Activated CD4-positive, alpha-beta T cell treated with anti-CD3 and anti-CD28 coated beads, Interleukin-2, amount 10 ng/mL, durations not matched to agents 24 days and 14 days (primary cell): ENCODE data around the gene LYRM4. TPM values are rescaled to one million over a fixed set of nuclear protein-coding genes. Genes with fewer than 3 reads are reported as not detected.
A peak's percentile ranks its signal among the peaks of the same experiment; 100 is the strongest.

Source experiments
- DNase-seq: peaks from one replicate; pipeline ENCODE4 v3.0.0; 2022
- H3K27ac Mint-ChIP-seq: one replicate; pipeline ENCODE4 v1.8.0; 2022; ENCODE audit warnings: mild to moderate bottlenecking, mixed read lengths
- H3K27me3 Mint-ChIP-seq: one replicate; pipeline ENCODE4 v1.8.0; 2022; ENCODE audit warnings: mixed read lengths
- H3K36me3 Mint-ChIP-seq: one replicate; pipeline ENCODE4 v1.8.0; 2022; ENCODE audit warnings: low read depth, mild to moderate bottlenecking, mixed read lengths
- H3K4me1 Mint-ChIP-seq: one replicate; pipeline ENCODE4 v1.8.0; 2021; ENCODE audit warnings: mixed read lengths
- H3K4me3 Mint-ChIP-seq: one replicate; pipeline ENCODE4 v1.8.0; 2022; ENCODE audit warnings: mild to moderate bottlenecking, moderate library complexity, mixed read lengths
- H3K9me3 Mint-ChIP-seq: one replicate; pipeline ENCODE4 v1.8.0; 2021; ENCODE audit warnings: mixed read lengths
- intact Hi-C: fragments of 100-400 bp; cut with micrococcal nuclease; formaldehyde crosslinking; loops from one replicate; pipeline ENCODE4 v1.15.1; 2023
- total RNA-seq: library from RNA; stranded (reverse); gene quantifications from 2 replicates; pipeline ENCODE4 v1.2.3, GENCODE V29; 2022

The LYRM4 gene
- total RNA-seq, 1 donor from 2014 or later: 49.4 TPM

DNA sequence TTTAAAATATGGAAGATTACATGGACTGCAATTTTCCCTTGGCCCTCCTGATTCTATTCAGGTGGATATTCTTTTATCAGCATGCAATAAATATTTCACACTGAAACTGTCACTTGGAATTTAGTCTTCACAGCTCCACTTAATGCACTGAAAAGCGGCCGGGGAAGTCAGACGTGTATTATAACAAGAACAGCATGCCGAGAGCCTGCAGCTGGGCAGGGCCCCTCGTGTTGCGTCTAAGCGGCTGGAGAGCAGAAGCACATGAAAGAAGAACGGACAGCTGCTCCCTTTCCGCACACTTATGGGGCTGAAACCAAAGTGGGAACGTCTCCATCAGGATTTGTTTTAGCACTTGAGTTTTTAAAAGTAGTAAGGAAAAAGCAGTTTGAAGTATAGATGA lies 57.2 kb downstream of the LYRM4 start:
- Mint-ChIP-seq H3K4me1 (peaks cover 5% of the 10 kb centered on the region), H3K9me3 (no peaks in the 10 kb centered on the region), H3K27me3 (no peaks in the 10 kb centered on the region), H3K4me3 (no peak overlapping the region), H3K36me3 (peaks cover 6% of the 10 kb centered on the region), H3K27ac (no peak overlapping the region)
- no peak for DNase-seq
- intact Hi-C loops: no loop called here

DNA sequence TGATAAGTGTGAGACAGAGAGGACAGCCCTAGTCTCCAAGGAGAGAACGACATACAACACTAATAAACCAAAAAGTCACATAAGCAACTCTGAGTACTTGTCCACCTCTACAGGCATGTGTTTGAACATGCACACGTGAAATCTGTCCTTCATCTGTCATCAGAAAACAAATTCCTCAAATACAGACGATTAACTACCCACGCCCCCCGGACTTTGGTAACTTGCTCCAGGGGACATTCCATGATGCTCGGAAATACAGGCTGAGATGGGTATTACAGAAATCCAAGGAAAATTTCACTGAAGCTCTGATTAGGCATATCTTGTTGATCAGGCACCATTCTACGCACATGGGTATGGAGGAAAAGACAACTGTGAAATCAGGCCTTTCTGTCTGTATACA lies 57.8 kb downstream of the LYRM4 start:
- intact Hi-C loops: no loop called here
- Mint-ChIP-seq H3K27me3 (no peaks in the 10 kb centered on the region), H3K4me3 (no peak overlapping the region), H3K9me3 (no peaks in the 10 kb centered on the region), H3K27ac (no peak overlapping the region), H3K4me1 (peaks cover 5% of the 10 kb centered on the region), H3K36me3 (peaks cover 6% of the 10 kb centered on the region)
- DNase-seq: no peak

DNA sequence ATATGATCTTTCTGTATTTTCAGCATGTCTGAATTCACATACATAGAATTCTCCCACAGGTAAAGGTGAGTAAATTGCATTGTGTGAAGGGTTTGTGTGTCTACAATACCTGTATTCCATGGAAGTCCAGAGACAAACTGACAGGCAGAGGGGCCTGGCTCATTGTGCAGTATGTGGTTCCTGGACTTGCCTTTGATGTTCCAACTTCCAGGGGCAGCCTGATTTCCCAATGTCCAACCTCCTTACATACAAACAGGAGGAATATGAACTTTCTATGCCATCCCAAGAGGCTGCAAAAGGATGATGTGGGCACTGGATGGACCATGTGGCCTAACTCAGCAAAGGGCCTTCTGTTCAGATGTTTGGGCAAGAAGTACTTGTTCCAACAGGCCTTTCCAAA lies 58.5 kb downstream of the LYRM4 start:
- no peak overlapping the region for H3K27ac Mint-ChIP-seq
- DNase-seq: no peak
- peaks cover 6% of the 10 kb centered on the region for H3K36me3 Mint-ChIP-seq
- intact Hi-C loops: no loop called here
- H3K27me3 Mint-ChIP-seq: no peaks in the 10 kb centered on the region
- no peaks in the 10 kb centered on the region for H3K9me3 Mint-ChIP-seq
- no peak overlapping the region for H3K4me3 Mint-ChIP-seq
- peaks cover 5% of the 10 kb centered on the region for H3K4me1 Mint-ChIP-seq

DNA sequence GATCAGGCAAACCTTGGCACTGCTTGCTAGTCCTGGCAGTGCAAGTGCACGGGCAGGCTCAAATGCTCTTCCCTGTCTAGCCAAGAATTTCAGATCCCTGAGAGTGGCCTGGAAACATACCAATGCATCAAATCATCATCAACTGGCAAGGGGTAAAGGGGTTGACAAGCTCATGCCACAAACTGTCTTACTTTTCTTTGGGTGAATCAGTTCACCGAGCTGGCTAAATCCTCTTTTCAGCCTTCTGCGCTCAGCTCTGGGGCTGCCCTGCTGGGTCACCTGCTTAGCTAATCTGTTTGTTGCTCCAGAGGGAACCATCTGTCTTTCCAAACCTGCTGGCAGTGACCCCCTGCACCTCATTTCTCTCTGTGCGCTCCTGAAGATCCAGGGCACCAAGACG lies 59.5 kb downstream of the LYRM4 start:
- Mint-ChIP-seq H3K4me3 (no peak overlapping the region), H3K27me3 (no peaks in the 10 kb centered on the region), H3K36me3 (peaks cover 10% of the 10 kb centered on the region), H3K27ac (no peak overlapping the region), H3K4me1 (peaks cover 5% of the 10 kb centered on the region), H3K9me3 (no peaks in the 10 kb centered on the region)
- intact Hi-C loops: no loop called here
- no peak for DNase-seq

DNA sequence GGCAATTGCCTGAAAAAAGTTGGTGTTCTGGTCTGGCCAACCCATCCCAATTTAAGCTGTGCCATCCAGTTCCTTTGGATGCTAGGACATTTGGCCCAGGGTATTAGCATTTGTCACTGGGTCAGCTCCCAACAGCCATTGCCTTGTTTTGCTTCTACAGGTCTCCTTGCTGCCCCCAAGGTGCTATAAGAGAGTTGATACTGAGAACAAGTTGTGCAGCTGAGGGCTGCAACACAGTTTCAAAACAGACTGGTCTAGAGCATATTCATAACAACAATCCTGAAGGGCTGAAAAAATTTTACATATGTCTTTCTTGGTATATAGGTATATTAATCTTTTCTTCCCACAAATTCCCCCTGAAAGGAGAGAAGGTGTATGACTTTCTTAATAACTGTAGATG lies 61.0 kb downstream of the LYRM4 start:
- H3K4me3 Mint-ChIP-seq: no peak overlapping the region
- DNase-seq: no peak

DNA sequence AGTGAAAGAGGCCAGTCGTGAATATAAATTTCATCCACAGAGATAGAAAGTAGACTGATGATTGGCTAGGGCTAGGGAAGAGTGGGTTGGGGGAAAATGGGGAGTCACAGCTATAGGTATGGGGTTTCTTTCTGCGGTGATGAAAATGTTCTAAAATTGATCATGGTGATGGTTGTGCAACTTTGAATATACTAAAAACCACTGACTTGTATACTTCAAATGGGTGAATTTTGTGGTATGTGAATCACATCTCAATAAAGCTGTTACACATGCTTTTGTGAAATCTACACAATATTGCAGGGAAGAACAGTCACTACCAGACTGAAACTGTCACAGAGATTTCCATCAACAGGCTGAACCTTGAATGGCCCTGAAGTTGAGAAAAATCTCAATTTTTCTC lies 61.5 kb downstream of the LYRM4 start:
- intact Hi-C loops: loop anchor here (1.0 to 2.0 kb wide), 2 partner anchors 25 to 62 kb away; partner anchors contain the start of genes FARS2 and LYRM4
- H3K36me3 Mint-ChIP-seq: peaks cover 13% of the 10 kb centered on the region
- H3K27me3 Mint-ChIP-seq: no peaks in the 10 kb centered on the region

More for the DNA sequence above, 61.0 kb downstream of the LYRM4 start:
- Mint-ChIP-seq H3K27ac (no peak overlapping the region), H3K4me1 (peaks cover 5% of the 10 kb centered on the region), H3K9me3 (no peaks in the 10 kb centered on the region), H3K27me3 (no peaks in the 10 kb centered on the region), H3K36me3 (peaks cover 13% of the 10 kb centered on the region)
- intact Hi-C loops: loop anchor here (1.0 to 2.0 kb wide), 2 partner anchors 25 to 61 kb away; partner anchors contain the start of genes FARS2 and LYRM4

DNA sequence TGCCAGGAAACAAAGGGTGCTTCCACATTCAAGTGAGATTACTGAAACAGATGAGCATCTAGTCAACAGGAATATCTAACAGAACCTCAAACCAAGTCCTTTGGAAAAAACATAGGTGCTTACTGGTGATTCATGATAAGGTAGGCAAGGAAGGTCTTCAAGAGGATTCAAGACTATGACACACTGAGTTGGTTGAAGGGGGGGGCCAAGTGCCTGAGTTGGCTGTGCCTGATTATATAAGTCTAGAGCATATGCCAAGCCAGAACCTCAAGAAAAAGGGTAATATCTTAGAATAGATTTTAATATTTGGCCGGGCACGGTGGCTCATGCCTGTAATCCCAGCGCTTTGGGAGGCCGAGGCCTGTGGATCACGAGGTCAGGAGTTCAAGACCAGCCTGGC lies 63.7 kb downstream of the LYRM4 start:
- H3K4me3 Mint-ChIP-seq: no peak overlapping the region
- H3K36me3 Mint-ChIP-seq: peaks cover 13% of the 10 kb centered on the region
- H3K9me3 Mint-ChIP-seq: no peaks in the 10 kb centered on the region
- no peak overlapping the region for H3K27ac Mint-ChIP-seq
- intact Hi-C loops: no loop called here
- H3K27me3 Mint-ChIP-seq: no peaks in the 10 kb centered on the region
- no peak for DNase-seq
- H3K4me1 Mint-ChIP-seq: peaks cover 5% of the 10 kb centered on the region

More for the DNA sequence above, 61.5 kb downstream of the LYRM4 start:
- Mint-ChIP-seq H3K9me3 (no peaks in the 10 kb centered on the region), H3K4me1 (peaks cover 5% of the 10 kb centered on the region), H3K4me3 (no peak overlapping the region), H3K27ac (peak overlapping the region; percentile 14)
- no peak for DNase-seq

DNA sequence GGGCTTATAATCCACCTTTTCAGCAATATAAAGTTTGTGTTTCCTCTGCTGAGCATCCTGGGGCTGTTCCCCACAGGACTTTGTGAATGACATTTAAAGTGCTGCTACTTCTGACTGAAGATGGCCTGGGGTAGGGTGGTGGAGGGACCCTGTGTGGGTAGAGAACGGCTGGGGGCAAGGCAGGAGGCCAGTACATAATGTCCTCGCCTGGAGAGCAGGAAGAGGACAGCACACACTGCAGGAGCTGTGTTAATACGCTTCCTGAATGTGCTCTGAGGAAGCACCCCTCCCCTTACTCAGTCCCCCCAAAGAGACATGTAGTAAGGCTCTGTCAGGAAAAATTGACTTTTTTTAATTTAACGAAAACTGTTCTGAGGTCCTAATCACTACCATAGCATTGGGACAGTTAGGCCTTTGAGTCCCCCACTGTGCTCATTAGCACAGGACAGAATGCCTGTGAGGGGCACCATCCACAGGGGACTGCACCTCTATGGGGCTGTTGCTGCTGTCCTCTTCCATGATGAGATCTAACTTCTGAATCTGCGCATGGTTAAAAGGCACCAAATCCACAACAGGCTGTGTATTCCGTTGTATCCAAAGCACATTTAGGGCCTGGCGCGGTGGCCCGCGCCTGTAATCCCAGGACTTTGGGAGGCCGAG lies 68.5 kb downstream of the LYRM4 start:
- intact Hi-C loops: no loop called here
- DNase-seq: no peak
- H3K4me1 Mint-ChIP-seq: peaks cover 3% of the 10 kb centered on the region
- no peaks in the 10 kb centered on the region for H3K9me3 Mint-ChIP-seq
- no peak overlapping the region for H3K4me3 Mint-ChIP-seq
- no peak overlapping the region for H3K27ac Mint-ChIP-seq
- no peaks in the 10 kb centered on the region for H3K27me3 Mint-ChIP-seq
- H3K36me3 Mint-ChIP-seq: peaks cover 8% of the 10 kb centered on the region

DNA sequence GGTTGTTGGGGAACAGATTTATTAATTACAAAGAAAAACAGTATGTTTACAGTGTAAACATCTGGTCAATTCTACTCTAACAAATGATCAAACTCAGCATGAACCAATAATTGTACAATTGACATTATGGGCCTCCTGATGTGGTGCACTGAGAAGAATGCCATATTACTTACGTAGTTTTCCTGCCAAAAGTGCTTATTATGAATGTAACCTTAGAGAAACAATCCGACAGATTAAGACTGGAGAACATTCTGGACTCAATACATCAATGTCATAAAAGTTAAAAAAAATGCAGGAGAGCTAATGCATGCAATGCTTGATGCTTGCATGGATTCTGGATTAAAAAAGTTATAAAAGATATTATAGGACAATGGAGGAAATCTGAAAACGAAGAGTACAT lies 69.0 kb downstream of the LYRM4 start:
- DNase-seq: no peak
- intact Hi-C loops: no loop called here
- no peaks in the 10 kb centered on the region for H3K27me3 Mint-ChIP-seq
- H3K27ac Mint-ChIP-seq: no peak overlapping the region
- peaks cover 3% of the 10 kb centered on the region for H3K4me1 Mint-ChIP-seq
- no peaks in the 10 kb centered on the region for H3K9me3 Mint-ChIP-seq
- peaks cover 5% of the 10 kb centered on the region for H3K36me3 Mint-ChIP-seq
- no peak overlapping the region for H3K4me3 Mint-ChIP-seq

DNA sequence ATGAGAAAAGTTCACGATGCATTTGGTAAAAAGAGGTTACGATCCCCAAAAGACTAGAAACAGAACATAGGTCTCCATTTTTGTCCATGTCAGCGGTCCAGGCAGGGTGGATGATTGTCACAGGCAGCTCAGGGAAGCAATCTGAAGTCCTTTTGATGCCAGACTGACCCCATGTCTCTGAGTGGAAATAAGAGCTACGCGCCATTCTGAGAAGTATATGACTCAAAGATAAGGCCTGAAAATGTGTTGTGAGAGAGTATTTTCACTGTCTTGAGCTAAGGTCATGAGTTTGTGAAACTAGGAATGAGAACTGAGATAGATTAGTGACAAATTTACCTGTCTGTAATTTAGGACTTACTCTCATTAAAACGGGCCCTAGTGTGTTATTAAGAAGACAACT lies 69.5 kb downstream of the LYRM4 start:
- Mint-ChIP-seq H3K4me3 (no peak overlapping the region), H3K9me3 (no peaks in the 10 kb centered on the region), H3K36me3 (peaks cover 4% of the 10 kb centered on the region), H3K4me1 (peaks cover 3% of the 10 kb centered on the region), H3K27me3 (no peaks in the 10 kb centered on the region), H3K27ac (no peak overlapping the region)
- intact Hi-C loops: no loop called here
- no peak for DNase-seq

DNA sequence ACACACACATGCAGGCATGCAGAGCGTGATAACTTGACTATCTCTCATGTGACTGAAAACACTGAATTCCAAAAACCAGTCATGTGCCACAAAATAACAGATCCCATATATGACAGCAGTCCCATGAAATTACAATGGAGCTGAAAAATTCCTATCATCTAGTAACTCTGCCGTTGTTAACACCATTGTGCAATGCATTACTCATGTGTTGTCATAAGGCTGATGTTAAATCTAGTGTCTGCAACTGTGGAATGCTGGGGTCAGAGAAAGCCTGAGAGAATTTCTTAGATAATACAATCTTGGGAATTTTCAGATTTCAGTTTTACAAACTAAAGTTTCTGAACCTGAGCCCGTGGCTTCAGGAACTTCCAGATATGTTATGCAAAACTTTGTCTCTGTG lies 70.2 kb downstream of the LYRM4 start:
- no peak overlapping the region for H3K27ac Mint-ChIP-seq
- H3K4me1 Mint-ChIP-seq: peaks cover 5% of the 10 kb centered on the region
- peaks cover 2% of the 10 kb centered on the region for H3K36me3 Mint-ChIP-seq
- no peaks in the 10 kb centered on the region for H3K27me3 Mint-ChIP-seq
- H3K4me3 Mint-ChIP-seq: no peak overlapping the region
- H3K9me3 Mint-ChIP-seq: no peaks in the 10 kb centered on the region
- no peak for DNase-seq
- intact Hi-C loops: no loop called here

DNA sequence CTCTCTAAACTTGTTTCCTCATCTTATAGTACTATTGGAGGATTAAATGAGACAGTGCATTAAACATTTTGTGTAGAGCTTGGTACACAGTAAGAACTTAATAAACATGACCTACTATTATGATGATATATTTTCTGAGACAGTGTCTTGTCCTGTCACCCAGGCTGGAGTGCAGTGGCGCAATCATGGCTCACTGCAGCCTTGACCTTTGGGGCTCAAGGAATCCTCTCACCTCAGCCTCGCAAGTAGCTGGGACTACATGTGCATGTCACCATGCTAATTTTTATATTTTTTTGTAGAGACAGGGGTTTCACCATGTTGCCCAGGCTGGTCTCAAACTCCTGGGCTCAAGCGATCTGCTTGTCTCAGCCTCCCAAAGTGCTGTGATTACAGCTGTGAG lies 72.1 kb downstream of the LYRM4 start:
- peaks cover 2% of the 10 kb centered on the region for H3K36me3 Mint-ChIP-seq
- DNase-seq: no peak

DNA sequence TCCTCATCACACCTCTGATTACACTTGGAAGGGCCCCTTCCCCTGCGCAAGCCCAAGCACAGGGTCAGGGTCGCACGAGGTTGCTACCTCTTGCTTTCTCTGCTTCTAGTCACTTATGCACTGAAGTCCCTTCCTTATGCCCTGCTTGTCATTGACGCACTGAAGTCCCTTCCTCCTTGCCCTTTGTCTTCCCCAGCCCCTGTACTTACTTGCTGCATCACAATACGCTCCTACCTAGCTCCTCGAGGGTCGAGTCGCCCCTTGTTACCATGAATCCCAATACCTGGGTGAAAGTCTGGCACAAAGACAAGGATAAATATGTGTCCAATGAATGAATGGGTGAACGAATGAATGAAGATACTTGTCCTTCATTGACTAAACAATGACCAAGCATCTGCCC lies 75.9 kb downstream of the LYRM4 start:
- intact Hi-C loops: no loop called here
- peaks cover 9% of the 10 kb centered on the region for H3K4me1 Mint-ChIP-seq
- DNase-seq: no peak
- no peak overlapping the region for H3K4me3 Mint-ChIP-seq
- H3K27ac Mint-ChIP-seq: no peak overlapping the region
- no peaks in the 10 kb centered on the region for H3K9me3 Mint-ChIP-seq
- H3K36me3 Mint-ChIP-seq: peaks cover 2% of the 10 kb centered on the region
- no peaks in the 10 kb centered on the region for H3K27me3 Mint-ChIP-seq

More for the DNA sequence above, 72.1 kb downstream of the LYRM4 start:
- no peaks in the 10 kb centered on the region for H3K27me3 Mint-ChIP-seq
- no peak overlapping the region for H3K4me3 Mint-ChIP-seq
- no peaks in the 10 kb centered on the region for H3K9me3 Mint-ChIP-seq
- intact Hi-C loops: no loop called here
- H3K27ac Mint-ChIP-seq: no peak overlapping the region
- peaks cover 5% of the 10 kb centered on the region for H3K4me1 Mint-ChIP-seq

DNA sequence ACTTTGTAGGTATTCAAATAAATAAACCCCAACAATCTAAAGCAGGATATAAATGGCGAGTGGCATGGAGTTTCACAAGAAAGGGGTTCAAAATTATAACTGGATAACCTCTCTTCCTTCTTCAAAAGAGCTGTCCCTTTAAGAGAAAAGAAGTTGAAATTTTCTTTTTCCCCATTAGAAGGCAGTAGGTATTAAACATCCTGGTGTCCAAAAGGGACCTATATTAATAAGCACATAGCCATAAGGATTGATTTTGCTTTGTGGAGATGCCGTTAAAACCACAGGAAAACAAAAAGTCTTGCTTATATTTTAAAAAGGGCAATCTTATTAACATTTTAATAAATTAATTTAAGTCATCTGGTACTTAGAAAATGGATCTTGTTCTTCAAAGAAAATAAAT lies 76.5 kb downstream of the LYRM4 start:
- Mint-ChIP-seq H3K36me3 (peaks cover 3% of the 10 kb centered on the region), H3K9me3 (no peaks in the 10 kb centered on the region), H3K27ac (no peak overlapping the region), H3K4me3 (no peak overlapping the region), H3K27me3 (no peaks in the 10 kb centered on the region), H3K4me1 (peaks cover 11% of the 10 kb centered on the region)
- no peak for DNase-seq
- intact Hi-C loops: no loop called here
